ENCODE data around the gene LMBR1. TPM values are rescaled to one million over a fixed set of nuclear protein-coding genes. Genes with fewer than 3 reads are reported as not detected.

Gene LMBR1
- total RNA-seq, 1 experiment from 2014 or later, result 82.6 TPM

GRCh38 chr7:156795415-156795814, 97.6 kb downstream of the LMBR1 start:
- H3K36me3 ChIP-seq (ENCODE audit: control insufficient read depth, insufficient read depth, low read length), result no peaks in the 10 kb centered on the region; the same call in 1 of the 2 replicates
- H3K4me1 ChIP-seq (ENCODE audit: control insufficient read depth, insufficient read depth, low read length), result no peaks in the 10 kb centered on the region
- no peaks in the 10 kb centered on the region for H3K27me3 ChIP-seq (ENCODE audit: control insufficient read depth, insufficient read depth, low read length)
- no peak overlapping the region for H3K4me3 ChIP-seq (ENCODE audit: low read depth in 2 of 2, low read length in 2 of 2)
- POLR2A ChIA-PET, result no interaction called here
- no peak for DNase-seq (ENCODE audit: low read depth, low spot score)
- BruUV-seq (replicated peaks), result no TSS peak
- no peak for TF ChIP-seq POLR2AphosphoS5 (IDR thresholded peaks at IDR 0.05; ENCODE audit: low read depth, low read length)
- TF ChIP-seq TCF7L2 (IDR thresholded peaks at IDR 0.05; ENCODE audit: low read depth, low read length), result no peak
- TF ChIP-seq CTCF (IDR thresholded peaks at IDR 0.05), result no peak
- TF ChIP-seq REST (IDR thresholded peaks at IDR 0.05; ENCODE audit: insufficient read depth in 1 of 2, low read depth in 2 of 2, low read length in 1 of 2), result no peak
- no peak for TF ChIP-seq SIN3A (IDR thresholded peaks at IDR 0.05; ENCODE audit: borderline replicate concordance, insufficient read depth, low read depth, low read length)
- H3K9me3 ChIP-seq (ENCODE audit: control insufficient read depth, insufficient read depth, low read depth, low read length), result no peaks in the 10 kb centered on the region
- CTCF ChIA-PET, result no interaction called here
- no peak for ATAC-seq
- intact Hi-C loops (cut with micrococcal nuclease; ENCODE audit: unreplicated experiment) (no loop called here), in situ Hi-C loops (cut with HindIII; ENCODE audit: low pct_unique_long_range_greater_than_20kb, low sequenced_read_pairs) (no loop called here)
- no peak overlapping the region for H3K27ac ChIP-seq (ENCODE audit: low read length)

GRCh38 chr7:156793334-156793733, 99.6 kb downstream of the LMBR1 start:
- ChIA-PET POLR2A (no interaction called here), CTCF (no interaction called here)
- BruUV-seq (replicated peaks), result no TSS peak
- DNase-seq (ENCODE audit: low read depth, low spot score) (no peak), ATAC-seq (no peak)
- no peak overlapping the region for H3K4me3 ChIP-seq (ENCODE audit: low read depth in 2 of 2, low read length in 2 of 2)
- in situ Hi-C loops (cut with HindIII; ENCODE audit: low pct_unique_long_range_greater_than_20kb, low sequenced_read_pairs), result no loop called here
- no peak overlapping the region for H3K27ac ChIP-seq (ENCODE audit: low read length)
- no peaks in the 10 kb centered on the region for H3K4me1 ChIP-seq (ENCODE audit: control insufficient read depth, insufficient read depth, low read length)
- no peaks in the 10 kb centered on the region for H3K27me3 ChIP-seq (ENCODE audit: control insufficient read depth, insufficient read depth, low read length)
- intact Hi-C loops (cut with micrococcal nuclease; ENCODE audit: unreplicated experiment), result no loop called here
- no peak for TF ChIP-seq SIN3A (IDR thresholded peaks at IDR 0.05; ENCODE audit: borderline replicate concordance, insufficient read depth, low read depth, low read length)
- TF ChIP-seq REST (IDR thresholded peaks at IDR 0.05; ENCODE audit: insufficient read depth in 1 of 2, low read depth in 2 of 2, low read length in 1 of 2), result no peak
- no peak for TF ChIP-seq POLR2AphosphoS5 (IDR thresholded peaks at IDR 0.05; ENCODE audit: low read depth, low read length)
- TF ChIP-seq TCF7L2 (IDR thresholded peaks at IDR 0.05; ENCODE audit: low read depth, low read length), result no peak
- no peak for TF ChIP-seq CTCF (IDR thresholded peaks at IDR 0.05)
- H3K36me3 ChIP-seq (ENCODE audit: control insufficient read depth, insufficient read depth, low read length), result no peaks in the 10 kb centered on the region; the same call in none of the 2 replicates
- H3K9me3 ChIP-seq (ENCODE audit: control insufficient read depth, insufficient read depth, low read depth, low read length), result no peaks in the 10 kb centered on the region
